Measurements from ENCODE around the gene DPYSL4.

DNA sequence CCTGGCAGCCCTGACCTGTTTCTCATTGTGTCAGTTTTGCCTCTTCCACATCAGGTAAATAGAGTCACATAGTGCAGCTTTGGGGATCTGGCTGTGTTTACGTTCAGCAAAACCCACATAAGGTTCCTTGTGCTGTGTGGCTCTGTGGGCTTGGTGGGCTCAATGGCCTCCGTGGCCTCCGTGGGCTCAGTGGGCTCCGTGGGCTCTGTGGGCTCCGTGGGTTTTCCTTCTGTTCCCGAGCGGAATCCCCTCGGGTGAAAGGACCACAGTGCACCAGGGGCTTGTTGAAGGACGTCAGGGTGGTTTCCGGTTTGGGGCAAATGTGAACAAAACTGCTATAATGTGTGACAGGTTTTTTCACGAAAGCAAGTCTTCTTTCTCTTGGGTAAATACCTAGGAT, 12.5 kb upstream of the DPYSL4 start:
- TF ChIP-seq CTCF (IDR thresholded peaks at IDR 0.05; ENCODE audit: insufficient read depth, low read depth, low read length): no peak
- TF ChIP-seq EZH2 (IDR thresholded peaks at IDR 0.05; ENCODE audit: insufficient read depth, low read length): no peak

All from astrocyte (in vitro differentiated cells and primary cell).